Measurements from ENCODE around the gene THSD7B.

Gene THSD7B

GRCh38 chr2:136766073-136766404 is 694 bp downstream of the THSD7B start:
- Mint-ChIP-seq H3K4me3 (peak overlapping the region; percentile 88), H3K27ac (no peak overlapping the region), H3K36me3 (ENCODE audit: low read depth) (no peaks in the 10 kb centered on the region), H3K9me3 (peaks cover 4% of the 10 kb centered on the region), H3K27me3 (ENCODE audit: low read depth, poor library complexity) (peaks cover 98% of the 10 kb centered on the region), H3K4me1 (peaks cover 21% of the 10 kb centered on the region)
- TF ChIP-seq CTCF (IDR thresholded peaks at IDR 0.05), result no peak
- peak; percentile 26 for DNase-seq

GRCh38 chr2:136767030-136767429 is 1.7 kb downstream of the THSD7B start:
- TF ChIP-seq CTCF (IDR thresholded peaks at IDR 0.05), result no peak
- Mint-ChIP-seq H3K9me3 (peaks cover 4% of the 10 kb centered on the region), H3K36me3 (ENCODE audit: low read depth) (no peaks in the 10 kb centered on the region), H3K4me1 (peaks cover 21% of the 10 kb centered on the region), H3K27ac (no peak overlapping the region), H3K4me3 (peak overlapping the region; percentile 88), H3K27me3 (ENCODE audit: low read depth, poor library complexity) (peaks cover 97% of the 10 kb centered on the region)
- DNase-seq, result no peak

GRCh38 chr2:136769871-136770270 is 4.5 kb downstream of the THSD7B start:
- Mint-ChIP-seq H3K36me3 (ENCODE audit: low read depth) (no peaks in the 10 kb centered on the region), H3K9me3 (peaks cover 4% of the 10 kb centered on the region), H3K4me3 (no peak overlapping the region), H3K27ac (no peak overlapping the region), H3K4me1 (peaks cover 17% of the 10 kb centered on the region), H3K27me3 (ENCODE audit: low read depth, poor library complexity) (peaks cover 81% of the 10 kb centered on the region)
- no peak for DNase-seq
- TF ChIP-seq CTCF (IDR thresholded peaks at IDR 0.05), result no peak

- Mint-ChIP-seq H3K9me3 (peaks cover 4% of the 10 kb centered on the region), H3K27me3 (ENCODE audit: low read depth, poor library complexity) (peaks cover 79% of the 10 kb centered on the region), H3K4me1 (peaks cover 17% of the 10 kb centered on the region), H3K4me3 (no peak overlapping the region), H3K27ac (no peak overlapping the region), H3K36me3 (ENCODE audit: low read depth) (no peaks in the 10 kb centered on the region)
- DNase-seq, result no peak
- TF ChIP-seq CTCF (IDR thresholded peaks at IDR 0.05), result no peak
Measured at GRCh38 chr2:136770384-136770783, 5.0 kb downstream of the THSD7B start.

GRCh38 chr2:136777391-136777790 is 12.0 kb downstream of the THSD7B start:
- H3K27me3 Mint-ChIP-seq (ENCODE audit: low read depth, poor library complexity), result peaks cover 35% of the 10 kb centered on the region
- no peak overlapping the region for H3K27ac Mint-ChIP-seq
- no peak for DNase-seq
- H3K36me3 Mint-ChIP-seq (ENCODE audit: low read depth), result no peaks in the 10 kb centered on the region
- no peaks in the 10 kb centered on the region for H3K4me1 Mint-ChIP-seq
- no peak overlapping the region for H3K4me3 Mint-ChIP-seq
- TF ChIP-seq CTCF (IDR thresholded peaks at IDR 0.05), result no peak
- H3K9me3 Mint-ChIP-seq, result no peaks in the 10 kb centered on the region

- Mint-ChIP-seq H3K9me3 (no peaks in the 10 kb centered on the region), H3K27ac (no peak overlapping the region), H3K4me3 (no peak overlapping the region), H3K4me1 (no peaks in the 10 kb centered on the region), H3K27me3 (ENCODE audit: low read depth, poor library complexity) (peaks cover 8% of the 10 kb centered on the region), H3K36me3 (ENCODE audit: low read depth) (no peaks in the 10 kb centered on the region)
- DNase-seq, result no peak
- no peak for TF ChIP-seq CTCF (IDR thresholded peaks at IDR 0.05)
Measured at GRCh38 chr2:136783856-136784255, 18.5 kb downstream of the THSD7B start.

Data from nephron progenitor cell (in vitro differentiated cells).